GM23338 (cell line): ENCODE results near the gene PCDHA10.

Experiments used
- CTCF ChIP-seq, 2 experiments: fragments of 200-600 bp in 1 of 2; sonication (generic) in 1 of 2; conservative IDR thresholded peaks; 2 replicates each; pipeline versions ENCODE4 v1.5.1 to v1.6.1; 2016 to 2017; ENCODE audit warnings: antibody characterized with exemption in 2 of 2, low read depth in 2 of 2, mild to moderate bottlenecking in 2 of 2, moderate library complexity in 1 of 2
- EZH2phosphoT487 ChIP-seq: fragments of 200-600 bp; sonication (generic); IDR thresholded peaks from one replicate; pipeline ENCODE4 v1.8.1; 2018; ENCODE audit warnings: antibody characterized with exemption; ENCODE audit not compliant: unreplicated experiment

DNA sequence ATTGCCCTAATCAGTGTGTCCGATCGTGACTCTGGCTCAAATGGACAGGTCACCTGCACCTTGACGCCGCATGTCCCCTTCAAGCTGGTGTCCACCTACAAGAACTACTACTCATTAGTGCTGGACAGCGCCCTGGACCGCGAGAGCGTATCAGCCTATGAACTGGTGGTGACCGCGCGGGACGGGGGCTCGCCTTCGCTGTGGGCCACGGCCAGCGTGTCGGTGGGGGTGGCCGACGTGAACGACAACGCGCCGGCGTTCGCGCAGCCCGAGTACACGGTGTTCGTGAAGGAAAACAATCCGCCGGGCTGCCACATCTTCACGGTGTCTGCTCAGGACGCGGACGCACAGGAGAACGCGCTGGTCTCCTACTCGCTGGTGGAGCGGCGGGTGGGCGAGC lies 27.7 kb downstream of the PCDHA10 start:
- TF ChIP-seq CTCF (conservative IDR thresholded peaks at IDR 0.05; ENCODE audit: low read depth in 2 of 2) (no peak), EZH2phosphoT487 (no peak)
